NCI-H226 (cell line): Measurements from ENCODE around the gene LCN2.
A peak's percentile ranks its signal among the peaks of the same experiment; 100 is the strongest.

ENCODE experiments used
- DNase-seq: peaks from one replicate; pipeline ENCODE4 v3.0.0-alpha.2; 2015

Gene LCN2

DNA sequence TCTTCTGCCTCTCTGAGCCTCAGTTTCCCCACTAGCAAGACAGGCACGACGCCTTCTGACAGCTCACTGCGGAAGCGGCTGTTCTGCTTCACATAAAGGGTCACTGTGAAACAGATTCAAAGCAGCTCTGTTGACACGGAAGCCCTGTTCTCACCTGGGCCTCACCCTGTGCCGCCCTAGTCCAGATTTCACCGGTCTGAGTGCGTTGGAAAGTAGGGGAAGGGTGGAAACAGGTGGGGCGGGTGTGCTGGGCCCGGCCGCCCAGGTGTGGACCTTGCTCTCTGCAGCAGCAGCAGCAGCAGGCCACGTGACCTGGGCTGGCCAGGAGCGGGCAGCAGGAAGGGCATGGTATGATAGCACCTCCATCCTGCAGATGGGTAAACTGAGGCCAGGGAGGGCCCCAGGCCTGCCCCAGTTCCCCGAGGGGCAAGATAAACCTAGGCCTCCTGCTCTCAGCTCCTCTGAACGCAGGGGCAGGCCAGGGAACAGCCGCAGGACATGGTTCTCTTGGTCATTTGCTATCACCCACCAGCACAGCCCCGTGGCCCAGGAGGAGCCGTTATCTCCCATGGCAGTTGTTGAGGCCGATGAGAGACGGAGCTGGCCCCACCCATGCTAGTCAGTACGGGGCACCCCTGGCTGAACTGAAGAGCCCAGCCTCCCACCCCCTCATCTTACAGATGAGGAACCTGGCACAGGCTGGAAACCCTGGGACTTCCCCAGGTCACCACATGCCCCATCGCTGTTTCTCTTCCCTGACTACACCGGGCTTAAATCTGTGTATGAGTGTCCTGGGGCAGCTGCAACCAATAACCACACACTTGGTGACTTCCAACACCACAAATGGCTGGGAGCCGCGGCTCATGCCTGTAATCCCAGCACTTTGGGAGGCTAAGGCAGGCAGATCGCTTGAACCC, 33.8 kb upstream of the LCN2 start:
- no peak for DNase-seq

DNA sequence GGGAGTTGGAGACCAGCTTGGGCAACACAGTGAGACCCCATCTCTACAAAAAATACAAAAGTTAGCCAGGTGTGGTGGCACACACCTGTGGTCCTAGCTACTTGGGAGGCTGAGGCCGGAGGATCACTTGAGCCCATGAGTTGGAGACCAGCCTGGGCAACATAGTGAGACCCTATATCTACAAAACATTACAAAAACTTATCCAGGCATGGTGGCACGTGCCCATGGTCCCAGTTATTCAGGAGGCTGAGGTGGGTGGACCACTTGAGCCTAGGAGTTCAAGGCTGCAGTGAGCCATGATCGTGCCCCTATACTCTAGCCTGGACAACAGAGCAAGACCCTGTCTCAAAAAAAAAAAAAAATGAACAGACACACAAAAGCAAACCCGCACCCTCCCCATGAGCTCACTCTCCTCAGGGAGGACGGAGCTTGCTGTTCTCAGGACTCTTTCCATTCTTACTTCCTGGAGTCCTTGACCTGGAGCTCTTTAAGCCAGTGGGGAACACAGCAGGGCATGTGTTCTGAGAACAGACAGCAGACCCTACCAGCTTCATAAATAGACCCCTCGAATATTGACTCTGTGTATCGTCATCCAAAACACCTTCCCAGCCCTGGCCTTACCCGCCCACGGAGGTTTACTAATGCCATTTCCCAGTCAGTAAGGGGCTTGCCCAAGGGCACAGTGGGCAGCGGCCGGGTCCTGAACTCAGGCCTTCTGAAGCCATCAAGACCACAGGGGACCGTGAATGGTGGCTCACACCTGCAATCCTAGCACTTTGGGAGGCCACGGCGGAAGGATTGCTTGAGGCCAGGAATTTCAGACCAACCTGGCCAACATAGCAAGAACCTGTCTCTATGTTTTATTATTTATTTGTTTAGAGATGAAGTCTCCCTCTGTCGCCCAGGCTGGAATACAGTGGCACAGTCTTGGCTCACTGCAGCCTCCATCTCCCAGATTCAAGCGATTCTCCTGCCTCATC, 32.9 kb upstream of the LCN2 start:
- DNase-seq, result no peak

- DNase-seq, result peak; percentile 55
These were observed 31.4 kb upstream of the LCN2 start for GRCh38 chr9:128117613-128118471.

DNA sequence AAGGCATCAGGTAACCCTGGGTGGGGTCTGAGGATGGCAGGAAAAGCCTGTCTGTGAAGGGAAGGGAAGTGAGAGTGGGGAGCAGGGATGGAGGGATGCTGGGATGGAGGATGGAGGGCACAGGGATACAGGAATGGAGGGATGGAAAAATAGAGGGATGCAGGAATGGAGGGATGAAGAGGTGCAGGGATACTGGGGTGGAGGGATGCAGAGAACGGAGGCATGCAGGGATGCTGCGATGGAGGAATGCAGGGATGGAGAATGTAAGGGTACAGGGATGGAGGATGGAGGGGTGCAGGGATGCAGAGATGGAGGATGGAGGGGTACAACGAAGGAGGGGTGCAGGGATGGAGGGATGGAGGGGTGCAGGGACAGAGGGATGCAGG, 30.8 kb upstream of the LCN2 start:
- no peak for DNase-seq

DNA sequence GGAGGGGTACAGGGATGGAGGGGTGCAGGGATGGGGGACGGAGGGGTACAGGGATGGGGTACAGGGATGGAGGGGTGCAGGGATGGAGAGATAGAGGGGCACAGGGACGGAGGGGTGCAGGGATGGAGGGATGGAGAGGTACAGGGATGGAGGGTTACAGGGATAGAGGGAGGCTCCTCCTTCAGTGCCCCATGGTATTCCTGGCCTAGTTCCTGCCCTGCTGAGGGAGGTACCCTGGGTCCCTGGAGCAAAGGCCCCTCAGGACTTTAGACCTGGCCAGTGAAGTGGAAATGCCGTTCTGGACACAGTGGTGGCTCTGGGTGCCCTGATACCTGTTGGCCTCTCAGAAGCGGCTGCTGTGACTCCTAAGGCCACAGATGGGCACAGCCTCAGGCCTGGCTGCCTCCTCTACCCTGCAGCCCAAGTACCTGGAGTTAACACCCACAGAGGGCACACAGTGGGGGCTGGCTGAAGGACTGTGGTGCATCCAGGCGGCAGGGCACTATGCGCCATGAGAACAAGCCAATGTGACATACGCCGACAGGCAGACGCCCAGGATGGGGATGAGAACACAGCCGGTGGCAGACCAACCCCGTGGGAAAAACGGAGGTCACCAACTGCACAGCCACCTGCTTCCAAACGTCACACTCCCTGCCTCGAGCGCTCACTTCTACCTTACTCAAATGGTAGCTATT, 30.1 kb upstream of the LCN2 start:
- DNase-seq, result no peak

DNA sequence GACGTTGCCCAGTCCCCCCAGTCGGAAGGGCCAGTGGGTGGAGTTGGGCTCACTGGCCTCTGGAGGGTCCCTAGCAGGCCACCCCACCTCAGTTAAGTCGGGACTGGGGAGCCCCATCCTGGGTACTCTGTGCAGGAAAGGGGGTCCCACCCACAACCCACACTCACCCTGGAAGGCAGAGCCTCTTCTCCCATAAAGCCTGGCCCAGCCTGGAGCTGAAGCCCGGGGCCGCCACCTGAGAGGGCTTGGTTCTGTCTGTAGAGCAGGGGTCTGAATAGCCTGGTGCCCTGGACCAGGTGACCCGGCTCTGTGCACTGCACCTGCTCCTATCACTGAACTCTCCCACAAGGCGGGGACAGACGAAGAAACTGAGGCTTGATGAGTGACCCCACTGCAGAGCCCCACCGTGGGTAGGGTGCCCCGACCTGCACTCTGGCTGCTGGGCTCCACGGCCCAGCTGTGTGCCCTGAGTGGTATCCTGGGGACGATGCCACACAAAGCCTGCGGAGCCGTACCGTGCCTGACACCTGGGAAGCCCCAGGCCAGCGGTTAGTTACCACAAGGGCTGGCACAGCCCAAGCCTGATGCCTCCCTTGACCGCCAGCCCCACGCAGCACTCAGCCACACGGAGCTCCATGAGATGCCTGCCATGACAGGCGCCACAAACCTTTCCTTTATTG, 29.1 kb upstream of the LCN2 start:
- no peak for DNase-seq

DNA sequence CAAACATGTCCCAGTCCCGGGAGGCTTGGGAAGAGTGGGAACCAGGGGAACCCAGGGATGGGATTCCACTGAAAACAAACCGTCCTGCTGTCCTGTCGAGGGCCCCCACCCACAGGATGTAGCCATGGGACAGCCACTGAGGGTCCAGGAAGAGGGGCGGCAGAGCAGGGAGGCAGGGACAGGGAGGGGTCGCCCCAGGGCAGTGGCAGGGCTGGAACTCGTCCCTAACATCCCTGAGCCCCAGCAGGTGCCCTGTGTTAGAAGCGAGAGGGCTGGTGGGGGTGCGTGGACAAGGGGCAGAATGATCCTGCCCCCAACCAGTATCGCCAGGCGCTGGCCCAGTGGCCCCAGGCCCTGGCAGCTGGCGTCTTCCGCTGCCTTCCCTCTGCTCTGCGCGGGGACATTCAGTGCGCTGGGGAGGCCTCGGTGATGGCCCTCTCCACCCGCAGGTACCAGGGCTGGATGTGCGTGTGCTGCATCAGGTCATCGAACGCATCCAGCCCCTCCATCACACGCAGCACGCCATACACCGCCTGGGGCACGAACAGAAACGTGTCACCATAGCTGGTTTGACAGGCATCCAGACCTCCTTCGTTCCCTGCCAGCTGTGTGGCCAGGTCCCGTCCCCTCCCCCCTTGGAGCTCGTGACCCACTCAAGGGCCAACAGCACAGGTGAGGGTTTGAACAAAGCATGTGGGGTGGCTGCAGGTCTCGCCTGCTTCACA, 28.4 kb upstream of the LCN2 start:
- no peak for DNase-seq

DNA sequence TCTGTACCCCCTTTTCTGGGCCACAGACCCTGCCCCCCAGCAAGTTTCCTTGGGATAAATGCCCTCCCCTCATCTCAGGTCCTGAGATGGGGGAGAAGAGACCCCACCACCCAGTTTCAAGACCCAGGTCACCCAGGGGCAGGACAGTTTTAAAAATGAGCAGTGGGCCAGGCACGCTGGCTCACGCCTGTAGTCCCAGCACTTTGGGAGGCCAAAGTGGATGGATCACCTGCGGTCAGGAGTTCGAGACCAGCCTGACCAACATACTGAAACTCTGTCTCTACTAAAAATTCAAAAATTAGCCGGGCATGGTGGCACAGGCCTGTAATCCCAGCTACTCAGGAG, 27.8 kb upstream of the LCN2 start:
- no peak for DNase-seq

- no peak for DNase-seq
These were observed 27.1 kb upstream of the LCN2 start for GRCh38 chr9:128121924-128122808.

DNA sequence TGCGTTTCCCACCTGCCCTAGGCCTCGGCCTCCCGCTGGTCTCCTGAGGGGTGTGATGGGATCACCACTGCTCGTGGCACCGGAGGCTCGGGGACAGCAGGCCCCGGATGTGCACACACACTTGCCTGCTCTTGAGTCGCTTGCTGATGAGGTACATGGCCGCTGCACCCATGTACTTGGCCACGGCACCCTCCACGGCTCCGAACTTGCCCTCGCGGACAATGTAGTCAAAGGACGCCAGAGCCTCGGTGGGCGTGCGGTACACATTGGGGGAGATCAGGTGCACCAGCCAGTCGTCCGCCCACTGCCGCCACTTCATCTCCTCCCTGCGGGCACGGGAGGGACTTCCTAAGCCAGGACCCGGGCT, 26.5 kb upstream of the LCN2 start:
- DNase-seq, result no peak

DNA sequence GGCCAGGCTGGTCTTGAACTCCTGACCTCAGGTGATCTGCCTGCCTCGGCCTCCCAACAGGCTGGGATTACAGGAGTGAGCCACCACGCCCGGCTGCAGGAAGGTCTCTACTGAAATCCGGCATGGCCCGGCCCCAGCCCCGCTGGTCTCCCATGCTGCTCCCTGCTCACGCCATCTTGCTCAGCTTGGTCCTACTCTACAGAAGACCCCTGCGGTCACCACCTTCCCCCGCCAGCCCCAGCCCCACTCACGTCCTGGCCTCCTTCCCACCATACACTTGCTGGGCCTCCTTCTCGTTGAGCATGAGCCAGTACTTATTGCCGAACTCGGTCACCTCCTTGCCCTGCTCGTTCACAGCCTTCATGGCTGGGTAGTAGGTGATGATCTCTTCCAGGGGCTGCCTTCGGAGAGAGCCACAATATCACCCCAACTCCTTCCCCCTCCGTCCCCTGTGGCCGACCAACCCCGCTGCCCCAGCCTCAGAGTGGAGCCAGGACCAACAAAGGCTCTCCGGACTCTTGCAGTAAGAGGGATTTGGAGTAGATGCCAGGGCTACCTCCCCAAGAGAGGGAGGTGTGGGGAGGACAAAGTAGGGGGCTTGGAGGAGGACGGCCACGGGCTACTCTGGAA, 25.7 kb upstream of the LCN2 start:
- DNase-seq, result no peak

DNA sequence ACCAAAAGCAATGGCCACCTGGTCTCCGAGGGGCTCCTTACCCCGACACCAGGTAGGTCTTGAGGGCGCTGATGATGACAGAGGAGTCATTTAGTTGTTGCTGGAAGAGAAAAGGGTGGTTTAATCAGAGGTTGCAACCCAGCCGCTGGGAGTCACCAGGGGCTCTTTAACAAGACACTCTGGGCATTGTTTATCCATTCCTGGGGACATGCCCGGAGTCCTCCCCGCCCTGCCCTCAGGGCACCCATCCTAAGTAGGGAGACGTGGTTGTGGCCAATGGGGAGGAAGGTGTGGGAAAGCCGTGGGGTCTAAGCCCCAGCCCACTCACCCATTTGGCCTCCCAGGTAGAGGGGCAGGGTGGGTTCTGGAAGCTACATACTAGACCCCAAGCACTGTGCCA, 24.8 kb upstream of the LCN2 start:
- no peak for DNase-seq

DNA sequence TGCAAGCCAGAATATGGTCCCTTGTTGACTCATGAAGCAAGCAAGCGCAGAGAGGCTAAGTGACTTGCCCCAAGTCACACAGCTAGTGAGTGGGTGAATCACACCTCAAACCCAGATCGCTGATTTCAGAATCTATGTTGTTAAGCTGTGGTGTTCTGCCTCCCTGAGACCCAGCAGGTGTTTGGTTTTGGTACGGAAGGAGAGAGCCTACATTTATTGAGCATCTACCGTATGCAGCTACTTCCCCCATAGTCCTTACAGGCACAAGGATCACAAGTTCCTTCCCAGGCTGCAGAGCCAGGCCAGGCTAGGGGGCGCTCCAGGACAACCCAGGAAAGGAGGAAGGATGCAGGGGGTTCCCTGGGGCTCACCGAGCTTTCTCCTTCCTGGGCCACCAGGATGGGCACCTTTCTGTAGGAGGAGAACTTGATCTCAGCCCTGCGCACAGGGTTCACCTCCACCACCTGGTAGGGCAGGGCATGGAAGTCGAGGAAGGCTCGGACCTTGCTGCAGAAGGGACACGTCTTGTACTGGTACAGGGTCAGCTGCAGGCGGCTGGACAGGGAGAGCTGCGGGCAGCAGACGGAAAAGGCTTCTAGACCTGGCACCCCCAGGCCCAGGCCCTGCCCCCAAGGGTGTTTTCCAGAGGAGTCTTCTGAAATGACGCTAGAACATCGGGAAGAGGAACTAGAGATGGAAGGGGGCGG, 24.2 kb upstream of the LCN2 start:
- peak; percentile 29 for DNase-seq

DNA sequence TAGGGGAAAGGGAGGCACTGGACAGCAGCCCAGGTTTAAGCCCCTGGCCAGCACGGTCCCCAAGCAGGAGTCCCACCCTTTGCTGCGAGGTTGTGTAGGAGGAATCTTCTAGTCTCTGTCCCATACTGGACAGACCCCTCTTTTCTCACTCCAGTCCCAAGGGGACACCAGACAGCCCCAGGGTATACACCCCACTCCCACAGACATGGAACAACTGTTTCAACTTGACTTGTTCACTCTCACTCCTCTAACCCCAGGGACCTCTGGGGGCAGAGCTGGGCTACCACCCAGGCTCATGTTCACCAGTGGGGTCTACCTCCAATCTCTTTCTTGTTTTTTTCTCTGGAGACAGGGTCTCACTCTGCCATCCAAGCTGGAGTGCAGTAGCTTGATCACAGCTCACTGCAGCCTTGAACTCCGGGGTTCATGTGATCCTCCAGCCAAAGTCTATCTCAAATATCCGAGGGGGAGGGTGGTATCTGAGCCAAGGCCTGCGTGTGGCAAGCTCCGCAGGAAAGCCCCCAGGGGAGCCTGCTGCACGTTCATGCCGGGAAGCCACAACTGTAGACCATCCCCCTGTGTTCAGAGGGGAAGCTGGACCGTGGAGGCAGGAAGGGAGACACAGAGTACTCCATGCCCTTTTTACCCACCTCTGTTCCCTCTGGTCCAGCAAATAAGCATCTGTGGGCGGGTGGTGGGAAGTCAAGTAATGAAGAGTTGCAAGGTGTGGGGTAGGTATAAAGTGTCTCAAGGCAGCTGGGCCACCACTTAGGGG, 23.5 kb upstream of the LCN2 start:
- DNase-seq, result no peak

DNA sequence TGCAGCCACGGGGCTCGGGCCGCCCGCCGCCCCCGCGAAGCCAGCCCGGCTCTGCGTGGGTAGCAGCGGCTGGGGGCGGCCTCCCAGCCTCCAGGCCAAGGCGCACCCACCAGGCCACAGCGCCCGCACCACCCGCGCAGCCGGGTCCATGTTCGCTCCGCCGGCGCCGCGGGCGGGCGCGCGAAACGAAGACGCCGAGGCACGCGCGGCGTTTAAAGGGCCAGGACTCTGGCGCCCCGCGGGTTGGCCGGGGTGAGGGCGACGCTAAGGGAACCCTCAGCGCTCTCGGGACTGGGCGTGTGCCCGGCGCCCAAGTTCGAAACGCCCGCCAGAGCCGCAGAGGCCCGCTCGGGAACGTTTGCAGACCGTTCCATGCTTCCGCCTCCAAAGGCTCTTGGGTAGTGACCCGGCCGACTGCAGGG, 21.7 kb upstream of the LCN2 start, which contains the start of gene PTGES2:
Gene PTGES2 (minus strand): TSS at position 162 of the 422 bp plus-strand sequence. CDS start 12 bp downstream, at position 150.
- peak; percentile 83 for DNase-seq

DNA sequence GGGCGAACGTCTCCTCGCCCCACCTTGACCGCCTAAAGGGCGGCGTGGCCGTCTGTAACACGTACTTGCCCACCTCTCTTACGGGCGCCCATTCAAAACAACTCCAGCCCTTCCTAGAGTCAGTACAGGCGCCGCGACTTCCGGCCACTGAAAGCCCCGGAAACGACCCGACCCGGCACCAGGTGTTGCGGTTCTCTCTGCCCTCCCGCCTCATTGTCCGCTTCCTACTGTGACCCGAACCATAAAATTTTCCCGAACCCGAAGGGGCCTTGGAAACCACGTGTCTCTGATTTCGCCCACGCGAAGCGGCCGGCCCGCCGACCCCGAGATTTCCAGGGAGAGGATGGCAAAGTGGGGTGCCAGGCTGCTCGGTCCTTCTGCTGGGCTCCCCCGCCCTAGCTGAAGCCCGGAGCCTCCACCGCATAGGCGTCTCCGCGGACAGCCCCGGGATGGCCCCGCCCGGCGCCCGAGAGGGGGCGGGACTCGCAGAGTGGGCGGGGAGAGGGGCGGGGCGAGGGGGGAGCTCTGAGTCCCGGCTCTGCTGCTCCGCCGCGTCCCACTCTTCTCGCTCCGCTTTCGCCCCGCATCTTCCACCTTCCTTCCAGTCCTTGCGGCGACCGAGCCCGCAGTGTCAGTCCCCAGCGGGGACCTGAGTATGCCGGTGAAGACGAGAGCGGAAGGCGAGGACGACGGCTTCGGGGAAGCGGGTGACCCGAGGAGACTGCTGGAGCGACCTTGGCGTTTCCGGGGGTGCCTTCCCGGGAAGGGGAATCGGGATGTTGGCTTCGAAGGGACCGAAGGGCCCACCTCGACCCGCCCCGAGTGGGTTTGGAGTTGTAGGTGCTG, 21.0 kb upstream of the LCN2 start:
- DNase-seq, result peak; percentile 87
